Fibroblast of lung (primary cell): ENCODE data around the gene STK11.

ENCODE experiments used
- EZH2 ChIP-seq: IDR thresholded peaks from 2 replicates; pipeline ENCODE4 v1.5.1; 2012; ENCODE audit warnings: low read length, control low read depth, mild to moderate bottlenecking; ENCODE audit errors: missing control alignments
- TF ChIP-seq, protein P1 (sequence below), 2 donors: IDR thresholded peaks in 1 of 2; conservative IDR thresholded peaks in 1 of 2; 1 replicate in 1 of 2; 2 replicates in 1 of 2; pipeline ENCODE4 v1.5.1; 2011 to 2012; ENCODE audit warnings: low read length in 2 of 2, control low read depth in 1 of 2, inconsistent platforms in 1 of 2, low read depth in 1 of 2, mild to moderate bottlenecking in 1 of 2

DNA sequence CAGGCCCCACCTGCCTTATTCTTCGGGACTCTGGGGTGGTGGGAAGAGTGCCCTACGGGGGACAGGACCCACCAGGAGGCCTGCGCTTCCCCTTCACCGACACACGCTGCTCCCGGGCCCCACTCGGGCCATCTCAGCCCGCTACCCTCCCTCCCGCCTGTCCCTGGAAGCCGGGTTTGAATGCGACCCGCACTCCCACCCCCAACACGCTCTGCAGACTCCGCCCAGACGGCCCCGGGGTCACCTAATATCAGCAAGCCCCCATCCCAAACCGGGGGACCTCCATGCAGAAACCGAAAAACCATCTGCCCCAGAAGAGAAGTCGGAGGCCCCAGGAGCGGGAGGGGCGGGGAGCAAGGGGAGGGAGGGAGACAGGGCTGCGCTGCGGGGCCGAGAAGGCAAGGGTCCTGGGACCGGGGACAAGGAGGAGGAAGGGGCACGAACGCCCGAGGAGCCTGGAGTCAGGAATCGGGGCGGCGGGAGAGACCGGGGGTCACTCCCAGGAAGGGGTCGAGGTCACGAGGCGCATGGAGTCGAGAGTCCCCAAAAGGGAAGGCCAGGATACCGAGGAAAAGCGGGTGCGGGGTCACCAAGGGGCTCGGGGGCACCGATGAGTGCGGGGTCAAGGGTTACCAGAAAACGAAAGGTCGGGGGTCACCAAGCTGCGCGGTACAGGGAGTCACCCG is 32.3 kb upstream of the STK11 start:
- TF ChIP-seq, protein P1, sequence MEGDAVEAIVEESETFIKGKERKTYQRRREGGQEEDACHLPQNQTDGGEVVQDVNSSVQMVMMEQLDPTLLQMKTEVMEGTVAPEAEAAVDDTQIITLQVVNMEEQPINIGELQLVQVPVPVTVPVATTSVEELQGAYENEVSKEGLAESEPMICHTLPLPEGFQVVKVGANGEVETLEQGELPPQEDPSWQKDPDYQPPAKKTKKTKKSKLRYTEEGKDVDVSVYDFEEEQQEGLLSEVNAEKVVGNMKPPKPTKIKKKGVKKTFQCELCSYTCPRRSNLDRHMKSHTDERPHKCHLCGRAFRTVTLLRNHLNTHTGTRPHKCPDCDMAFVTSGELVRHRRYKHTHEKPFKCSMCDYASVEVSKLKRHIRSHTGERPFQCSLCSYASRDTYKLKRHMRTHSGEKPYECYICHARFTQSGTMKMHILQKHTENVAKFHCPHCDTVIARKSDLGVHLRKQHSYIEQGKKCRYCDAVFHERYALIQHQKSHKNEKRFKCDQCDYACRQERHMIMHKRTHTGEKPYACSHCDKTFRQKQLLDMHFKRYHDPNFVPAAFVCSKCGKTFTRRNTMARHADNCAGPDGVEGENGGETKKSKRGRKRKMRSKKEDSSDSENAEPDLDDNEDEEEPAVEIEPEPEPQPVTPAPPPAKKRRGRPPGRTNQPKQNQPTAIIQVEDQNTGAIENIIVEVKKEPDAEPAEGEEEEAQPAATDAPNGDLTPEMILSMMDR (conservative IDR thresholded peaks at IDR 0.05 in 1 of 2, IDR thresholded peaks at IDR 0.05 in 1 of 2; ENCODE audit: low read depth in 1 of 2, low read length in 2 of 2) = no peak
- no peak for TF ChIP-seq EZH2
